A549 (cell line): ENCODE results near the gene RNF44.

ENCODE experiments used
- EHMT2 ChIP-seq: fragments of 200-600 bp; sonication (generic); IDR thresholded peaks from 2 replicates; pipeline ENCODE4 v1.6.1; 2016; ENCODE audit warnings: antibody characterized with exemption, low read depth, mild to moderate bottlenecking, moderate library complexity
- POLR2A ChIP-seq: IDR thresholded peaks from 2 replicates; pipeline ENCODE4 v1.6.1; 2012; ENCODE audit warnings: mild to moderate bottlenecking, low read length
- TP53 ChIP-seq: fragments of 250-450 bp; sonication (Bioruptor Pico); IDR thresholded peaks from 2 replicates; pipeline ENCODE4 v1.5.0; 2021; ENCODE audit warnings: mild to moderate bottlenecking, moderate library complexity

DNA sequence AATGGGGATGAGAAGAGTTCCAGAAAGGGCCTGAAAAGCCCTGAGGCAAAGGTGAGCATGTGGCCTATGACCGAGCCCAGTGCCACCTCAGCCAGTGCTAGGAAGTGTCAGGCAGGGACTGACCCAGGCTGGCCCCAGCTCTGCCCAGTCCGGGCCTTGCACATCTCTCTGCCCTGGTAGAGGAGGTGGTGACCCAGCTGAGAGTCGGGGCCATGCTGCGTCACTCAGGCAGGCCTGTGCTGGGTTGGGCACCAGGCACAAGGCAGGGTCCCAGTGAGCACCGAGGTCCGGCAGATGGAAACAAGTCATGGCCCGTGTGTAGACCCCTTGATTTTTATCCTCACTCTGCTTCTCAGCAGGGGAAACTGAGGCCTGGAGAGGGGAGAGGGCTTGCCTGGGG is 12.7 kb upstream of the RNF44 start:
- no peak for TF ChIP-seq POLR2A
- TF ChIP-seq EHMT2: no peak
- TF ChIP-seq TP53: no peak
